NCI-H146 treated with DMSO at 0.1 percent for 48 hours (cell line): ENCODE data around the gene GSTM3.
A peak's percentile ranks its signal among the peaks of the same experiment; 100 is the strongest.
"Not testable (repeated sequence)": the region's sequence is repeated elsewhere in the genome, so short reads cannot be mapped to it uniquely, and the experiment has no call there.

Source experiments
- DNase-seq: peaks from one replicate; lab custom pipeline; 2025; ENCODE audit not compliant: unreplicated experiment; lab: John Stamatoyannopoulos, UW

The GSTM3 gene

DNA sequence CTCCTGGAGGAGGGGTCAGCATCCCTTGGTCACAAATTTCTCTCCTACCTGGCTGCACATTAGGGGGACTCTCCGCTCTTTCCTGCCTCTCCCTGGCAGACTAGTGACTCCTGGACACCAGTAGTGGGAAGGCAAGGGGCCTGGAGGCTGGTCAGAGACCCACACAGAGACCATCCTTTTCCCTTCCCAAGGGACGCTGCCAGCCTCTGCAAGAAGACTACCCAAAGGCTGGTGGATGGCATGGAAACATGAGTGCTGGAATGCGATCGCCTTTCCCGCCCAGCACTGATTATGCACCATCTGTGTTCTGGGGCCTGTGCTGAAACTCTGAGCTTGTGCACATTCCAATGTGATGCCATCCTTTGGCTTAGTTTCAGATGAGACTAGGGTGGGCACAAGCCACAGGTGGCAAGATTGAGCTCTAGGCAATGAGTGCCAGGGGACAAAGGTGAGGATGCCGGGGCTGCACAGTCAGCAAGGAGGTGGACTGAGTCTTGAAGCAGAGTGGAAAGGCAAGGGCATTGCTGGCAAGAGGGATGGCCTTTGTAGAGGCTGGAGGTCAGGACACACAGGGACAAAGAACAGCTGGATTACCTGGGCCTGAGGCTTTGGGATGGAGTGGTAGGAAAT, 35.5 kb upstream of the GSTM3 start:
- no peak for DNase-seq

DNA sequence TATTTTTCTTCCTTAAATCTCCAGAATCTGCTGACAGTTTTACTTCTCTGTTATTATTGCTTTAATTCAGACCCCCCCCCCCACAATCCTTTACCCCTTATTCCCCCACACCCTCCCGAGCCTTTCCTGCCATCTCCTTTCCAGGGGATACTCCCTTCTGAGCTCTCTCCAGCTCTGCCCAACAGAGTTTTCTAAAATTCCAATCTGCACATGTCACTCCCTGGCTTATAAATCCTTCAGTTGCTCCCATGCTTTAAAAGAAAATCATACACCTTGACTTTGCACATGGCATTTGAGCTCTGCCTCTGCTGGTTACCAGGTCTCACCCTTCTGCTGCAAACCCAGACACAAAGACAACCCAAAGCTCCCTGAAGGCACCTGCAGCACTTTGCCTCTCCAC, 34.6 kb upstream of the GSTM3 start:
- DNase-seq: no peak

DNA sequence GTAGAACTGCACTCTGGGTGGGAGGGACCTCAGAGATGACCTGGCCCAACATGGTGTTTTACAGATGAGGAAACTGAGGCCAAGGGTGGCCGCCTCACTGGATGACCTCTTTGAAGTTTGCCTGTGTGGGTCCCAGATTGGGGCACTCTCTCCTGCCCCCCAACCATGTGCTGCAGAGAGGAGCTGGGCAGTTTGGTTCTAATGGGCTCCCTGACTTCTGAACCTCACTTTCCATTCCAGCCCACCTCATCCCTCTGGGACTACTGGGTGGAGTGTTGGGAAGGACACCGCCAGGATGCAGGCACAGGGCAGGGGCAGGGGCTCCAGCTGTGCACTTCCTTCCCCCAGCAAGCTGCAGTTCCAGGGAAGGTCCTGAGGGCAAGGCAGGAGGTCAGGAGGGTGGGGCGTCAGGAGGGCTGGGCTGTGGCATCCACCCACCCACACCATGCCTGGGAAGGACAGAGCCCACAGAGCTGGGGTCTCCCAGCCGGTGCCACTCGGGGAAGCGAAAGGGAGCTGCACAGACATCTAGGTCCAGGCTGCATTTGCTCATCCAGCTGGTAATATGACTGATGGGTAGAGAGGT, 33.2 kb upstream of the GSTM3 start:
- DNase-seq: no peak

DNA sequence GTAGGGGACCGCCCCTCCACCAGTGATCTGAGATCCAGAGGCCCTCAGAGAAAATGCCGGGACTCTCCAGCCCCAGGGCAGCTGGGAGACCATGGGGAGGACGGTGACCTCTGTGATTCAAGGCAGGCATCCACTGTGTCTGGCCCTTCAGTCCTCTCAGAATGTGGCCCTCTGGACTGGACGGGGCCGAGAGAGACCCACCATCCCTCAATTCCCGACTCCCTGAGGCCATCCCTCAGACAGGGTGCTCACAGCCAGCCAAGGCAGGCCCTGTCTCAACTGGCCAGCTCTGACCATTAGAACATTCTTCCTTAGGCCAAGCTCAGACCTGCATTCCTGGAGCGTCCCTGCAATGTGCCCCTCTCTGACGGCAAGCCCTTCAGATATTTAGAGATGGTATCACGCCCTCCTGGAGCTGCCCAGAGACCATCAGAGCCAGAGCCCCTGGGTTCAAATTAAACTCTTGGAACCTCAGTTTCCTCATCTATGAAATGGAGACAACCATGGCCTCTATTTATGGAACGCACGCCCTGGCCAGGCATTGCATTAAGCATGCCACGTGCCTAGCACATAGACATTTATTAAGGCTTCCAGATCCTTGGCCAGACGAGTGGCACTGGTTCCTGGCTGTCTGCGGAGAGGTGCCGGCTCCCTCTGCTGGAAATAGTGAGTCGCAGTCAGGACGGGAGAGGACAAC, 32.5 kb upstream of the GSTM3 start:
- peak; percentile 37 for DNase-seq

DNA sequence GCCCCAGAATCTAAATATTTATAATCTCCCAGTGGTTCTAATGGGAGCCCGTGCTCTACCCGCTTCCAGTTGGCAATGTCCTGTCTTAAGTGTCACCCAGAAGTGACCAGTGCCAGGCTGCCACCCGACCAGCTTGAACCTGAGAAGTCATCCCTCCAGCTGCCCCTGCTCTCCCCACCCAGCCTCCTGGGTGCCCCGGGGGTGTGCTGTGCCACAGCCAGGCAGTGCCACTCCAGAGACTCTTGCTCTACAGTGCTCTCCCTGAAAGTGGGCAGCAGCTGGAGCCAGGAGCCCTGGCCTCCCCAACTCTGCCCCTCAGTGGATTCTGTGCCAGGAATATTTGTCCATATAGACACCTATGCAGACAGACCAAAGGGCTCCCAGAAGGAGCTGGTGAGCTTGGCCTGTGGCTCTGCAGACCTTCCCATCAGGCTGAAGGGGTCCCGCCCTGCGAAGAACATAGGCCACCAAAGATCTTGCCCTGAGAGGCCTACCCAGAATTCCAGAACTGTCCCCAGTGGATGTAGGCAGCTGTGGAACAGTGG, 31.9 kb upstream of the GSTM3 start:
- DNase-seq: no peak

DNA sequence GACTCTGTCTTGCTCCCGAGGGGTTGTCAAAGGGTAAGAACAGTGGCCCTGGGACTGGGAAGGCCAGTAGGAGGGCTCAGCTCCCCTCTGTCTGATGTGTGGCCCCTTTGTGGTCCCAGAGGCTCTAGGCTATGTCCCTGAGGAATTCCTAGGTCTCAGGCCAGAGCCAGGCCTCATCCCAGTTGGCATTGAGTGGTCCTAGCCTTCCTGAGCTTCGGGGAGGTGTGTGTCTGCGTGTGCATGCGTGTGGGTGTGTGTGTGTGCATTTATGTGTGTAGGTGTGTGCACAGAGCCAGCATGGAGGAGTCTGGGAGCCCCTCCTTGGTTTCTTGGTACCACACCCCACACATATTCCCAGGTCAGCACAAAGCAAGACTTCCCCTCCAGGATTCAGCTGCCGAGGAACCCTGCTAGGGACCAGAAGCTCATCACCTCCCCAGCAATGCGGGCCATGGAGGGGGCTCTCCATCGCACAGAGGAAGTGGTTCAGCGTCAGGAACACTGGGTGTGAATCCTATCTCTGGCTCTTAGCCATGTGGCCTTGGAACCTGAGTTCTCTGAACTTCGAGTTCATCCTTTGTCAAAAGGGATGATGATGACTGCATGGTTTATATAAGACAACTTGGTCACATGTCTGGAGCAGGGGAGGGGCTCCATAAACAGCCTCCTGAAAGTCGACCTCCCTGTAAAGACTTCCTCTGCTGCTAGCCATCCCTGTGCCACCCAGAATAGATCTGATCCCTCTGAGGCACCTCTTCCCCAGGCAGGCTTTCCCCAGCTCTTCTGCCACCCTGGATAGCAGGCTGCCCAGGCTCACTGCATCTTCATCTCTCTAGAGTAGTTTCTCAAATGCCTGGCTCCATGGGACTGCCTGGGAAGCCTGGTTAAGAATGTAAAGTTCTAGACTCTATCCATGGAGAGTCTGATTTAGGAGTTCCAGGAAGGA, 31.1 kb upstream of the GSTM3 start:
- DNase-seq: no peak

DNA sequence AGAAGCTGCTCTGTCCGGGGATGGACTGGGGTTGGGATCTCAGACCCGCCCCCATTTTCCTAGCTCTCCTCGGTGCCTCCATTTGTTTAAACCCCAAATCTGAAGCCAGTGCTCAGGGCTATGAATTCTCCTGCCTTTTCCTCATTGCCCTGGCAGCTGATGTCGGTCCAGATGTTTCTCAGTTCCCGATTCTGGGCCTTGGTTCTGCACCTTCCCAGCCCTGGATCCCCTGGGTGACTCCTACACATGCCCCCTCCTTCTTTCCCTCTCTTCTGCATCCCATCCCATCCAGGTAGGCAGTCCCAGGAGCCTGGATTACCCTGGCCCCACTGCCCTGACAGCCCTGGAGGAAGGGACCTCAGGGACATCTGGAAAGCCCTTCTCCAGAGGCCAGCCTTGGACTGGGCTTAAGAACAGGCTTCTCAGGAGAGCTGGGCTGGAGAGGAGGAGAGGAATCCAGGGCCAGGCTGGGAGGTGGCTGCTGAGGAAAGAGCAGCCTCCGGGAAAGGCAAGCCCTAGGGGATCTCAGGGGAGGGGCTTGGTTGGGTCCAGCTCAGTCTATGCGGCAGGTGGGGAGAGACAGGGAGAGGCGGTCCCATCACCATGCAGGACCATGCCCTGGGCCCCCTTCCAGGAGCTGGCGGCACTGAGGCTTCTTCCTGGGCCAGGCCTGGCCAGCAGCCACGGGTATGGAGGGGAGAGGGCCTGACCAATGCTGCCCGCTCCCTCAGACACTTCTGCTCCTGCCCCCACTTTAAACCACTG, 29.7 kb upstream of the GSTM3 start:
- DNase-seq: no peak

DNA sequence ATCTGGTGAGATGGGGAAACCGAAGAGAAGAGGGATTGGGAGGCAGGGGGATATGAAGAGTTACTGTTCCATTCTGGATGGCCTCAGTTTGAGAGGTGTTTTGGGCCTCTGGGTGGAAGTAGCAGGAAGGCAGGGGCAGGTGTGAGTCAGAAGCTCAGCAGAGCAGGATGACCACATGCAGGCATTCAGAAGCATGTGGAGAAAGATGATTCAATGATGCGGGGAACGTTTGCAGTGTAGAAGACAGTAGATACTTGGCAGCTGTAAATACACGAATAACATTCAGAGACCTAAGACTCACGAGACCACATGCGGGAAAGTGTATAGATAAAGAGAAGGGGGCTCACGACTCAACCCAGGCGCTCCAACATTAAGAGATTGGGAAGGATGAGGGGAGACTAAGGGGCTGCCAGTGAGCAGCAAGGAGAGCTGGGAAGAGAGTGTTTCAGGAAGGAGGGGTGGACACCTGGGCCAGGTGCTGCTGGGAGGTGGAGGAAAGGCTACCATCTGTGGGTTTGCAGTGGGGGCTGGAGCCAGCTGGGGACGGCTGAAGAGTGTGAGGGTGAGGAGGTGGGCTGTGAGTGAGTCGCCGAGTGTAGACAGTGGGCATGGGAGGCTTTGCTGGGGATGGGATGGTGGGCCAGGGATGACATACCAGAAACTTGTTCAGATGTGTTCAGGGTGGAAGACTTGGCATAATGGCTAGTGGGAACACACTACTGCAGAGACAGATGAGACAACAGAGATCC, 28.7 kb upstream of the GSTM3 start:
- DNase-seq: no peak

DNA sequence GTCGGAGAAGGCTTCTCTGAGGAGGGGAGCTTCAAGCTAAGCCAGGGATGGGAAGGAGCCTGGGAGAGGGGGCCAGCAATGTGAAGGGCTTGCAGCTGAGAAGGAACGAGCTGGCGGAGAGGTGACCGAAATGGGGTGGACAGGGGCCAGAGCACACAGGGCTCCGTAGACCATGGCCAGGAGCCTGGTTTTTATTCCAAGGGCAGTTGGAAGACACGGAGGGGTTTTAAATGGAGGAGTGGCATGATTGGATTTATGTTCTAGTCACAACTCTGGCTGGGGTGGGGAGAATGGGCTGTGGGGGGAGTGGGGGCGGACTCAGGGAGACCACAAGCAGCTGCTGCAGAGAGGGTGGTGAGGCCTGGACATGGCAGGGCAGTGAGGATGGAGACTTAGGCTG, 28.0 kb upstream of the GSTM3 start:
- no peak for DNase-seq

DNA sequence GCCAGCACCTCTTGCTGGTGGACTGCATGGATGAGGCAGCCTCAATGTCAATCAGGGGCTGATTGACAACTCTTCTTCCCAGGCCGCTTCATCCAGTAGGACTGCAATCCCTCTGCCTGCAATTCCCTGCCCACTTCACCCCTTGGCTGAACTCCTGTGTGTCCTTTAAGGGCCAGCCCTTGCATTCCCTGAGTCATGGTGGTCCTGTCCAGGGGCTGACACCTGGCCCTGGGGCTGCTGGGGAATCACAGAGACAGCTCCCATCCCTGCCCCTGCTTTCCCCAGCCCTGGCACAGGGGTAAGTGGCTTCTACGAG, 27.5 kb upstream of the GSTM3 start:
- no peak for DNase-seq

DNA sequence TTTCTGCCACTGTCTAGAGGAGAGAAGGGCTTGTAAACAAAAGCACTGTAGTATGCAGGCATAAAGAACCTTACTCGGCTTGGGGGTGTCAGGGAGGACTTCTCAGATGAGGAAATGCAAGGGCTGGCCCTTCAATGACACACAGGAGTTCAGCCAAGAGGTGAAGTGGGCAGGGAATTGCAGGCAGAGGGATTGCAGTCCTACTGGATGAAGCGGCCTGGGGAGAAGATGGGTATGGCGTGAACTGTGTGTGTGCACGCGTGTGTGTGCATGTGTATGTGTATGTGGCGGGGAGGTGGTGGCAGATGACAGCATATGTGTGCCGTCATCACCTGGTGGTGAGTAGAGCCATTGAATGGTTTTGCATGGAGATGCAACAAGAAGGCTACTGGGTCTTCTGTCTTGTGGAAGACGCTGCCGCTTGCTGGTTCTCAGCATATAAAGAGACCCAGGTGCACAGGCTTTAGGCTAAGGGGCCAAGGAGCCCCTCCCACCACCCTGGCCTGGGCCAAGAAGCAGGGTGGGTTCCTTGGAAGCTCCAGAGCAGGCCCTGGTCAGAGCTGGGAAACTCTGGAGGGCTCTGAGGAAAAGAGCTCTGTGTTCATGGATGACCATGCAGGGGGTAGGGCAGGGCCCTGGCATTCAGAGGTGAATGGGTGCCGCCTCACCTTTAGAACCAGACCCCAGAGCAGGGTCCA, 26.9 kb upstream of the GSTM3 start:
- no peak for DNase-seq

DNA sequence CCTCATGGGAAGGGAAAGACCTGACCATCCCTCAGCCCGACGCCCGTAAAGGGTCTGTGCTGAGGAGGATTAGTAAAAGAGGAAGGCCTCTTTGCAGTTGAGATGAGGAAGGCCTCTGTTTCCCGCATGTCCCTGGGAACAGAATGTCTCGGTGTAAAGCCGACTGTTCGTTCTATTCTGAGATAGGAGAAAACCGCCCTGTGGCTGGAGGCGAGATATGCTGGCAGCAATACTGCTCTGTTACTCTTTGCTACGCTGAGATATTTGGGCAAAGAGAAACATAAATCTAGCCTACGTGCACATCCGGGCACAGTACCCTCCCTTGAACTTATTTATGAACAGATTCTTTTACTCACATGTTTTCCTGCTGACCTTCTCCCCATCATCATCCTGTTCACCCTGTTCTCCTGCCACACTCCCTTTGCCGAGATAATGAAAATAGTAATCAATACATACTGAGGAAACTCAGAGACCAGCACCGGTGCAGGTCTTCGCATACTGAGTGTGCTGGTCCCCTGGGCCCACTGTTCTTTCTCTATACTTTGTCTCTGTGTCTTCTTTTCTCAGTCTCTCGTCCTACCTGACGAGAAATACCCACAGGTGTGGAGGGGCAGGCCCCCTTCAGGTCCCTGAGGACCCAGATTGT, 26.3 kb upstream of the GSTM3 start:
- DNase-seq: not testable (repeated sequence)

DNA sequence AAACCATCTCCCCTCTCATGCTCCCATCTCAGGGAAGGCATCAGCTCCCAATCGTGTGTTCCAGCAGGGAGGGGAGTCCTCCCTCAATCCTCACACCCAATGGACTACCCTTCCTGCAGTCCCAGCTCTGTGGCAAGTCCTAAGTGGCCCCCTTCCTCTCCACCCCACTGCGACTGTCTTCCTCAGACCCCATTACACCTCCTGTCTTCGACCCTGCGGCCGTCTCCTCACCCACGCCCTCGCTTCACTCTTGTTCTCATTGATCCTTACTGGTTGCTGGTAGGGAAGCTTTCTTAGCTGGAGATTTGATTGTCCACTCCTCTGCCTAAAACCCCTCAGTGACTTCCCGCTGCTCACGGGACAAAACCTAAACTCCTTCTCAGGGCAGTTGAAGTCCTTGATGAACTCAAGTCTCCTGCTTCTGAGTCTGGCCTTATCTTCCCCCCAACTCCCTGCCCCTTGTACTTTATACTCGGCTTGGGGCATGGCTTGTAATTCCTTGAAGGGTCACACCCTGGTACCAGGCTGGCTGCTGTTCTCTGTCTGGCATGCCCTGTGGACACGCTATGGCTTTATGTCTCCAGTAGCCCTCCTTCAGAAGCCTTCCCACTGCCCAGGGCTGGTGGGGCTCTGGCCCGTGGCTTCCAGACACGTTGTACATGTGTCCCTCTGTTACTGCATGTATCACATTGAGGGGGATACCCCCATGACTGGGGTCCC, 25.2 kb upstream of the GSTM3 start:
- no peak for DNase-seq

DNA sequence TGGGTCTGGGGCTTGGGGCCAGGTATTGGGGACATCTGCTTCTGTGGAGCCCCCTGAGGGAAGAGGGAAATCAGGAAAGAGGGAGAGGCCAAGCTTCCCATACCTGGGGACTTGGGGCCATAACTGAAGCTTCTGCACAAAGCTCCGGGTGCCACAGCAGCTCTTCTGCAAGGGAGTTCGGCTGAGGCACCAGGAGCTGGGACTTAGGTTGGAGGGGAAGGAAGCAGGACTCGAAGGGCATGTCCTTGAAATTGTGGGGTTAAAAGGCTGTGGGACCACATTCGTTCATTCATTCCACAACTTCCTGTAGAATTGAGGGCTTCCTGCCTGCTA, 24.6 kb upstream of the GSTM3 start:
- DNase-seq: no peak

DNA sequence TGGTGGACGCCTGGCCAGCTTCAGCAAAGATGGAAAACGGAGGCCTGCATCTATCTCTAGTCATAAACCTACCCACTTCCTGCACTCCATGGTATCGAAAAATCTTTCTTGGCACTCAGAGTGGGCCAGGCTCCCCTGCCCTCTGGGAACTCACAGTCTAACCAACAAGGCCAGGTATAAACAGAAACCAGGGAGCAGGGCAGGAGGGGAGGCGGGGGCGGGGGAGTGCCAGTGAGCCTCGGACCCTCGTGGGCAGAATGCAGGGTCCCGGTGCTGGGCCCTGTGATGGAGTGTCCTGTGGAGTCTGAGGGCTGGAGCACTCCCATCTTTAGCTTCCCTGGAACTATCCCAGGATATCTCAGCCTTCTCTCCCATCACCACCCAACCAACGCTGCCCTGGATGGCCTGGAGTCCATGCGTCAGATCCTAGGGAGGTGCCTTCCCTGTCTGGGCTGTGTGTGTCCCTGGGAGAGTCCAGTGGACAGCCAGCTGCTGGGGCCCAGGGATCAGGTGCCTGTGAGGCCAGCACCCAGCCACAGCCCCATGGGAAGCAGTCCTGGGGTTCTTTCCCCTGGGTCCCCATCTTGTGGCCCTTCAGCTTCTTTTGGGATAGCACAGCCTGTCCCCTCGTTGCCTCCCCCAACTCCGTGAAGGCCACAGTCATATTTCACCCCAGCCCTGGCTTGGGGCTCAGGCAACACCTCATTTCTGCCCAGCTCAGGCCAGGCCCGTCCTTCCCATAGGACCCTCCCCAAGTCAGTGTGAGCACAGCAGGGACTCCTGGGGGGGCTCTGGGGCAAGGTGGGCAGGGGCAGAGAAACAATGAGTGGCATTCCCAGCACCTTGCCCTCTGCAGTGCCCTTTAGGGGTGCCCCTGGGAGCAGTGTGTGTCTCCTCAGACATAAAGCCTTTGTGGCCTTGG, 24.0 kb upstream of the GSTM3 start:
- no peak for DNase-seq

DNA sequence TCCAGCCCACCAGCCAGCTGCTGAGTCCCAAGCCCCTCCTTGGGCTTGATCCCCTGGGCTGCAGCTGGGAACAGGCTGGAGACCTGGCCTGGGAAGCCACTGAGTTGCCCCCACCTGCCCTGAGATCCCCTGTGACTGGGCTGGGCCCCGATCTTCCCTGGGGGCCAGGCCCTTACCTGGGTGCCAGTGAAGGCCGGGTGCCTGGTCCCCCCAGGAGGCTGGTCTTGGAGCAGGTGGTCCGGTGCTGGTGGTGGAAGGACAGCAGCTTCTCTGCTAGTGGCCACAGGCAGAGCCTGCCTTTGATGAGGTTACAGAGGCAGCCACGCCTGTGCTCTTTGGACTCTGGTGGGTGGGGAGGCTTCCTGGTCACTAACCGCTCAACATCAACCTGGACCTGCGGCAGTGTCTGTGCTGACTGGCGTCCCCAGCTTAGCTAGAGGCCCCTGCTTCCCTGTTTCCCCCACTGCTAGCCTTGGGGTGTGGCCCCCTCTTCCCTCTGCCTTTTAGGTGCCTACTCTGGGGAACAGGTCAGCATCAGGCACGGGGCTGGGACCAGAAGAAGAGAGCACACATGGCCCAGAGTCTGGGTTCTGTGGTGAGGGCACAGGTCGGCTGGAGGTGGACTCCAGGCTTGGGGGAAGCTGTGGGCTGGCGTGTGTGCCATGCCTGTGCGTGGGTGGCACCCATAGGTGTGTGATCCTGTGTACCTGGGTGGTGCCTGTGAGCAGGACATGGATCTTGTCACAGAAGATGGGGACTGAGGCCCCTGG, 23.0 kb upstream of the GSTM3 start, which contains the start of gene EPS8L3:
Gene EPS8L3, minus strand, starts transcription at position 278 of the 770 bp plus-strand sequence. CDS start 2,174 bp downstream, outside the sequence.
- DNase-seq: no peak
